Esophagus squamous epithelium (tissue), 5 donors: Measurements from ENCODE around the gene NCSTN. TPM values are rescaled to one million over a fixed set of nuclear protein-coding genes. Genes with fewer than 3 reads are reported as not detected.

ENCODE experiments used
- DNase-seq: peaks from one replicate; lab custom pipeline; 2025; lab: John Stamatoyannopoulos, UW
- H3K27ac ChIP-seq, 4 donors: fragments of 200-600 bp; sonication (generic); one replicate each; pipeline ENCODE4 v1.5.1; 2016 to 2019; ENCODE audit warnings: mild to moderate bottlenecking in 1 of 4
- H3K27me3 ChIP-seq, 4 donors: fragments of 200-600 bp; sonication (generic); 1 replicate in 3 of 4; 2 replicates in 1 of 4; pipeline versions ENCODE4 v1.5.1 to v1.6.0; 2017 to 2021; ENCODE audit warnings: antibody characterized with exemption in 1 of 4
- H3K36me3 ChIP-seq, 3 donors: fragments of 200-600 bp; sonication (generic); one replicate each; pipeline ENCODE4 v1.5.1; 2016 to 2019
- H3K4me1 ChIP-seq, 3 donors: fragments of 200-600 bp; sonication (generic); one replicate each; pipeline ENCODE4 v1.5.1; 2017 to 2019
- H3K4me3 ChIP-seq, 4 donors: fragments of 200-600 bp; sonication (generic); 1 replicate in 3 of 4; 2 replicates in 1 of 4; pipeline ENCODE4 v1.5.1; 2016 to 2019; ENCODE audit warnings: mild to moderate bottlenecking in 2 of 4, moderate library complexity in 1 of 4
- H3K9me3 ChIP-seq, 3 donors: fragments of 200-600 bp; sonication (generic); one replicate each; pipeline ENCODE4 v1.5.1; 2016 to 2019
- CTCF ChIP-seq, 6 experiments: fragments of 450-650 bp in 4 of 6; fragments of 200-600 bp in 2 of 6; sonication (generic) in 2 of 6; IDR thresholded peaks; one replicate each; pipeline ENCODE4 v1.5.1; 2016 to 2019; ENCODE audit warnings: antibody characterized with exemption in 6 of 6, mild to moderate bottlenecking in 4 of 6, moderate library complexity in 4 of 6
- POLR2A ChIP-seq, 4 donors: fragments of 450-650 bp; IDR thresholded peaks; one replicate each; pipeline ENCODE4 v1.6.1; 2017; ENCODE audit warnings: antibody characterized with exemption in 4 of 4, mild to moderate bottlenecking in 4 of 4, moderate library complexity in 3 of 4
- WGBS, 2 donors: methylation state at CpG; one replicate each; pipeline ENCODE4 v1.1.5; 2018; 5-methylcytosine and 5-hydroxymethylcytosine counted together
- intact Hi-C: fragments of 100-400 bp; cut with DNase I; formaldehyde crosslinking; loops from one replicate; pipeline ENCODE4 v1.15.0; 2022
- total RNA-seq, 4 donors: library from RNA; depleted of rRNA; stranded (reverse); fragments of >200 nt; gene quantifications; one replicate each; pipeline ENCODE4 v1.1.0, GENCODE V29; 2016
- donor health status: DM: yes; HTN: yes; CAD: no.

NCSTN gene
- total RNA-seq, 4 donors from 2014 or later = 40.2 to 57.6 (median 49.8) TPM

DNA sequence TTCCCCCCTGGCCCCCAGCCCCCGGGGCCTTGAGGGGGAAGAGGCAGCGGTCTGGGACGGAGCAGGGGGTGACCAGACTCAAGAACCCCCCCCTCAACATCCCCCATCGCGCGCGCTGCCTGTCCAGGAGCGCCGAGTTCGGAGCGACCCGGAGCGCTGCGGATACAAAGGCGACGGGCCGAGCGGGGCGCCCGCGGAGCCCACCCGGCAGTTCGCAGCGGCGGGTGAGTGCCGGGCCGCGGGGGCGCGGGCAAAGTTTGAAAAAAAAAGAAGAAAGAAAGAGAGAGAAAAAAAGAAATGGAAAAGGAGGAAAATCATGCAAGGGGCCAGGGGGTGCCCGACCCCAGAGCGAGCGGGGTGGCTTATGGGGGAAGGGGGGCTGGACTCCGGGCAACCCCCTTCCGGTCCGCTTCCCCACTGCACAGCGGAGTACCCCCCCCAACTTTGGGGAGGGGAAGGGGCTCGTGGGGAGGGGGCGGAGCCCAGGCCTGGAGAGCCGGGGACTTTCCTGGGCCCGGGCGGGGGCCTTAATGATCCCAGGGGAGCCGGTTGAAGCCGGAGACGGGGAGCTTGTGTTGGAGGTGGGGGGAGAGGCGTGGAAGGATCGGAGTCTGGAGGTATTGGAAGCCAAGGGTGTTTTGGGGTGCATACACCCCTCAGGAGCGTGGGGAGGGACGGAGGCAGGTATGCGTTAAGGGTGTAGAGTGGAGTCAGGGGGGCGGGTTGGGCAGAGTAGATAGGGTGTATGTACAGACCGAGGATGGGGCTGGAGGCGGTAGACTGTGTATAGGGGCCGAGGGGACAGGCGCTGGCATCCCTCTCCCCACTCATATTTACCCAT, 57.7 kb downstream of the NCSTN start:
- Histone ChIP-seq H3K9me3 (no peaks in the 10 kb centered on the region), H3K27ac (peak overlapping the region; percentile 62 to 86 (median 84)), H3K4me3 (peak overlapping the region; percentile 51 to 90 (median 78)), H3K27me3 (peaks cover 0 to 17% (median 0%) of the 10 kb centered on the region in 4 donors), H3K4me1 (peaks cover 5 to 75% (median 48%) of the 10 kb centered on the region in 3 donors), H3K36me3 (no peaks in the 10 kb centered on the region)
- no peak for TF ChIP-seq POLR2A (IDR thresholded peaks at IDR 0.05)
- TF ChIP-seq CTCF (IDR thresholded peaks at IDR 0.05) = no peak
- DNase-seq = no peak
- intact Hi-C loops = no loop called here
- 6 to 8% methylated on average over 20 to 23 of the region's 55 CpGs for WGBS, 2 donors

DNA sequence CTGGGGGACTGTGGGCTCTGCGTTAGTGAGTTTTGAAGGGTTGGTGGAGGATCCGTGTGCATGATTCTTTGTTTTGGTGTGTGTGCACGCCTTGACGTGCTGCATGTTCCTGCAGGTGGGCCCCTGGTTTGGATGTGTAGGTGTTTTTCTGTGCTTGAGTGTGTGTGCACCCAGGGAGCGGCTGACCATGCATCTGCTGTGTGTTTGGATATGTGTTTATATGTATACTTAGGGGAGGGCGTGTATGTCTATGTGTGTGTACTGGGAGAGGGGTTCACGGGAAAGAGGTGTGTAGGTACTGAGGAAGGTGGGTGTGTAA, 58.3 kb downstream of the NCSTN start:
- Histone ChIP-seq H3K4me1 (peaks cover 5 to 81% (median 50%) of the 10 kb centered on the region in 3 donors), H3K27me3 (peaks cover 0 to 17% (median 0%) of the 10 kb centered on the region in 4 donors), H3K36me3 (no peaks in the 10 kb centered on the region), H3K27ac (peak overlapping the region; percentile 37 to 86 (median 84)), H3K4me3 (peak overlapping the region; percentile 51 to 90 (median 78)), H3K9me3 (no peaks in the 10 kb centered on the region)
- DNase-seq = no peak
- 22 to 39% methylated on average over 7 of the region's 7 CpGs for WGBS, 2 donors
- intact Hi-C loops = no loop called here
- TF ChIP-seq POLR2A (IDR thresholded peaks at IDR 0.05) (no peak), CTCF (IDR thresholded peaks at IDR 0.05) (no peak)

DNA sequence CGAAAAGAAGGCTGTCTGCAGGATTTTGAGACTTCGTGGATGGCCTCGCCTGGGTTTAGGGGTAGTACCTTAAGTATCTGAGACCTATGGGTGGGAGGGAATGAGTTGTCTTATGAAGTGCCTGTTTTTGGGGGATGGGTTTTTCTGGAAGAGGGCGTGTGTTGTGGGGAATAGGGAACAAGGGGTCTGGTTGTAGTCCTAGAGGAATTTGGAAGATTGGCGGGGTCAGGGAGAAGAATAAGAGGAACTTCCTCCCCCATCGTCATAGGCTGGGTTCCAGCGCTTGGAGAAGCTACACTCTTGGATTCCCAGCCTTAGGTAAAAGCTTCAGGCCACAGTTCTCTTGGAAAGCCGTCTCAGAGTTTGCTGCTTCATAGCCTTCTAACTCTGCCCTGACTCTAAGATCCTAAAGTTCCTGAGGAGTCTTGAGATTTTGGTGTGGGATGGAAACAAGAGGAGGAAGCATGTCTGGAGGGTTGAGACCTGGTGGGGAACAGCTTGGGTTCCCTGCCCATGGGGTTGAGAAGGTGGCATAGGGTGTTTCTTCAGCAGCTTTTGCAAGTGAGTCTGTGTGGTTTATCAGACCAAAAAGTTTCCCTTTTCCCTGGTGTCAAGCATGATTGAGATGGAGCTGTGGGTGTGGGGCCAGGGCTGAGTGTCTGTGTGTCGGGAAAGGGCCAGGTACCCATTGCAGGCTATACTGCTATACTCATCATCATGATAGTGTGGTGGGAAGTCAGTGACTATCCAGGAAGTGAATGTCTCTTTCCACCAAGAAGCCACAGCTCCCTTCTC, 59.0 kb downstream of the NCSTN start:
- peaks cover 5 to 88% (median 56%) of the 10 kb centered on the region in 3 donors for H3K4me1 ChIP-seq
- TF ChIP-seq POLR2A (IDR thresholded peaks at IDR 0.05) (no peak), CTCF (IDR thresholded peaks at IDR 0.05) (no peak)
- intact Hi-C loops = no loop called here
- H3K4me3 ChIP-seq = peak overlapping the region in 2 of 4 donors; percentile 84 to 90
- peak overlapping the region in 1 of 4 donors; percentile 85 for H3K27ac ChIP-seq
- 58 to 63% methylated on average over 9 of the region's 9 CpGs for WGBS, 2 donors
- no peaks in the 10 kb centered on the region for H3K9me3 ChIP-seq
- no peak for DNase-seq
- H3K36me3 ChIP-seq = no peaks in the 10 kb centered on the region
- H3K27me3 ChIP-seq = peaks cover 0 to 17% (median 0%) of the 10 kb centered on the region in 4 donors

GRCh38 chr1:160403244-160403643, 60.1 kb downstream of the NCSTN start:
- WGBS, 2 donors = 57 to 67% methylated on average over 3 of the region's 3 CpGs
- Histone ChIP-seq H3K27ac (peak overlapping the region in 2 of 4 donors; percentile 34 to 50), H3K4me1 (peaks cover 10 to 99% (median 63%) of the 10 kb centered on the region in 3 donors), H3K36me3 (no peaks in the 10 kb centered on the region), H3K27me3 (peaks cover 0 to 17% (median 0%) of the 10 kb centered on the region in 4 donors), H3K9me3 (no peaks in the 10 kb centered on the region), H3K4me3 (no peak overlapping the region)
- no peak for DNase-seq
- TF ChIP-seq CTCF (IDR thresholded peaks at IDR 0.05) (no peak), POLR2A (IDR thresholded peaks at IDR 0.05) (no peak)
- intact Hi-C loops = no loop called here
